Mucosa of descending colon (tissue), 3 donors: ENCODE data around the gene NXF1. TPM values are rescaled to one million over a fixed set of nuclear protein-coding genes. Genes with fewer than 3 reads are reported as not detected.

Experiments
- ATAC-seq: fragments of 200-7000 bp; cut with Tn5 transposase; one replicate; pipeline ENCODE4 v1.9.1; 2020; ENCODE audit warnings: mild to moderate bottlenecking, moderate library complexity
- DNase-seq, 3 donors: peaks; one replicate each; pipeline ENCODE4 v3.0.0-alpha.2; 2020
- H3K36me3 ChIP-seq: fragments of 200-600 bp; one replicate; pipeline ENCODE4 v1.8.0; 2021; ENCODE audit warnings: low read depth, mild to moderate bottlenecking
- H3K4me1 ChIP-seq: fragments of 200-600 bp; one replicate; pipeline ENCODE4 v1.8.0; 2021; ENCODE audit warnings: low read depth, mild to moderate bottlenecking
- H3K4me3 ChIP-seq: fragments of 200-600 bp; one replicate; pipeline ENCODE4 v1.8.0; 2021; ENCODE audit warnings: mild to moderate bottlenecking
- H3K9me3 ChIP-seq: fragments of 200-600 bp; one replicate; pipeline ENCODE4 v1.8.0; 2021; ENCODE audit warnings: mild to moderate bottlenecking
- CTCF ChIP-seq: fragments of 200-600 bp; IDR thresholded peaks from one replicate; pipeline ENCODE4 v1.8.0; 2022; ENCODE audit warnings: antibody characterized with exemption, mild to moderate bottlenecking
- intact Hi-C, 2 donors: fragments of 100-400 bp; cut with DNase I in 1 of 2; cut with micrococcal nuclease in 1 of 2; formaldehyde crosslinking; loops; one replicate each; pipeline versions ENCODE4 v1.11.0 to v1.11.1; 2022; cut with DNase I, micrococcal nuclease
- total RNA-seq, 3 donors: library from RNA; stranded (reverse); fragmentation: NEBNext Ultra II Directional in 2 of 3; extraction: Animal tissue kit (Norgen Biotek cat#: 25700) in 2 of 3; gene quantifications; one replicate each; pipeline versions ENCODE4 v1.2.1 to v1.2.4, GENCODE V29; 2021 to 2023
- donor health status: DM: no; HTN: no; CAD: no; lungs with moderate emphysema.
- donor health status: DM: no; HTN: no; CAD: no.
- donor health status: DM: no; HTN: yes; CAD: no.

NXF1 gene
- total RNA-seq, 3 donors from 2014 or later: 46.7 to 103 (median 55.0) TPM

GRCh38 chr11:62851807-62852522 is 46.7 kb upstream of the NXF1 start:
- DNase-seq: no peak
- H3K4me1 ChIP-seq: peaks cover 22% of the 10 kb centered on the region
- ATAC-seq: no peak
- no peak for TF ChIP-seq CTCF
- intact Hi-C loops: no loop called here
- no peak overlapping the region for H3K4me3 ChIP-seq
- H3K36me3 ChIP-seq: peaks cover 12% of the 10 kb centered on the region
- no peaks in the 10 kb centered on the region for H3K9me3 ChIP-seq

GRCh38 chr11:62850911-62851806 is 45.9 kb upstream of the NXF1 start:
- Histone ChIP-seq H3K36me3 (peaks cover 12% of the 10 kb centered on the region), H3K4me3 (no peak overlapping the region), H3K9me3 (no peaks in the 10 kb centered on the region), H3K4me1 (peaks cover 18% of the 10 kb centered on the region)
- intact Hi-C loops: no loop called here
- TF ChIP-seq CTCF: no peak
- DNase-seq (no peak), ATAC-seq (no peak)

- H3K36me3 ChIP-seq: peaks cover 5% of the 10 kb centered on the region
- intact Hi-C loops: no loop called here
- H3K4me3 ChIP-seq: no peak overlapping the region
- H3K9me3 ChIP-seq: no peaks in the 10 kb centered on the region
- TF ChIP-seq CTCF: no peak
- H3K4me1 ChIP-seq: no peaks in the 10 kb centered on the region
- ATAC-seq (no peak), DNase-seq (no peak)
Observed at GRCh38 chr11:62847767-62848314, 42.6 kb upstream of the NXF1 start.

GRCh38 chr11:62846177-62846576 is 40.9 kb upstream of the NXF1 start:
- no peak for ATAC-seq
- DNase-seq: no peak
- no peaks in the 10 kb centered on the region for H3K36me3 ChIP-seq
- H3K4me3 ChIP-seq: no peak overlapping the region
- no peaks in the 10 kb centered on the region for H3K9me3 ChIP-seq
- intact Hi-C loops: no loop called here
- H3K4me1 ChIP-seq: no peaks in the 10 kb centered on the region
- no peak for TF ChIP-seq CTCF

GRCh38 chr11:62844154-62844553 is 38.9 kb upstream of the NXF1 start:
- TF ChIP-seq CTCF: no peak
- Histone ChIP-seq H3K4me3 (no peak overlapping the region), H3K9me3 (no peaks in the 10 kb centered on the region), H3K36me3 (no peaks in the 10 kb centered on the region), H3K4me1 (no peaks in the 10 kb centered on the region)
- ATAC-seq: no peak
- no peak for DNase-seq
- intact Hi-C loops: no loop called here
